Psoas muscle (tissue), 8 donors: ENCODE data around the gene ATF7. TPM values are rescaled to one million over a fixed set of nuclear protein-coding genes. Genes with fewer than 3 reads are reported as not detected.

ENCODE experiments used
- ATAC-seq, 4 donors: fragments of 200-7000 bp; cut with Tn5 transposase; one replicate each; pipeline ENCODE4 v1.9.1; 2020; ENCODE audit warnings: moderate library complexity in 3 of 4, mild to moderate bottlenecking in 2 of 4
- DNase-seq, 2 donors: peaks; one replicate each; pipeline ENCODE4 v3.0.0-alpha.2; 2020
- H3K27ac ChIP-seq: fragments of 200-600 bp; one replicate; pipeline ENCODE4 v1.8.0; 2022
- H3K27me3 ChIP-seq, 3 donors: fragments of 200-600 bp in 1 of 3; one replicate each; pipeline versions ENCODE4 v1.6.1 to v1.8.0; 2013 to 2022; ENCODE audit warnings: low read length in 2 of 3, mild to moderate bottlenecking in 2 of 3, moderate library complexity in 1 of 3; ENCODE audit not compliant: insufficient read depth in 3 of 3
- H3K36me3 ChIP-seq, 2 donors: fragments of 200-600 bp in 1 of 2; one replicate each; pipeline versions ENCODE4 v1.6.1 to v1.8.0; 2013 to 2022; ENCODE audit warnings: low read depth in 1 of 2, mild to moderate bottlenecking in 1 of 2, moderate library complexity in 1 of 2; ENCODE audit not compliant: insufficient read depth in 1 of 2
- H3K4me1 ChIP-seq: fragments of 200-600 bp; one replicate; pipeline ENCODE4 v1.8.0; 2022
- H3K4me3 ChIP-seq: fragments of 200-600 bp; one replicate; pipeline ENCODE4 v1.8.0; 2022; ENCODE audit warnings: mild to moderate bottlenecking
- H3K9me3 ChIP-seq: fragments of 200-600 bp; one replicate; pipeline ENCODE4 v1.8.0; 2022
- WGBS, 3 donors: extraction: QIAGEN DNeasy Blood & Tissue Kit; methylation state at CpG; one replicate each; pipeline versions ENCODE4 v1.1.6 to v1.1.7; 2013; 5-methylcytosine and 5-hydroxymethylcytosine counted together
- intact Hi-C, 2 donors: fragments of 100-400 bp; cut with DNase I; formaldehyde crosslinking; loops; one replicate each; pipeline versions ENCODE4 v1.11.0 to v1.14.2; 2022
- polyA plus RNA-seq, 3 donors: library from polyadenylated mRNA; stranded (reverse); fragments of 200-250 nt; gene quantifications; one replicate each; pipeline ENCODE4 v1.2.3, GENCODE V29; 2013
- total RNA-seq, 4 donors: library from RNA; stranded (reverse); fragmentation: NEBNext Ultra II Directional in 2 of 4; extraction: Animal tissue kit (Norgen Biotek cat#: 25700) in 2 of 4; gene quantifications; one replicate each; pipeline versions ENCODE4 v1.2.1 to v1.2.4, GENCODE V29; 2021 to 2023
- TF ChIP-seq, protein P1 (sequence below): fragments of 200-600 bp; IDR thresholded peaks from one replicate; pipeline ENCODE4 v1.8.0; 2022; ENCODE audit warnings: antibody characterized with exemption
- donor health status: healthy with polysubstance abuse.
- donor health status: DM: no; HTN: no; CAD: no; lungs with moderate emphysema.
- donor health status: Bipolar disorder and iron deficiency.
- donor health status: healthy.
- donor health status: DM: yes; HTN: yes; CAD: no.
- donor health status: DM: no; HTN: no; CAD: no.
- donor health status: DM: no; HTN: no; CAD: no.
- donor health status: DM: yes; HTN: yes; CAD: no.

The ATF7 gene
- total and polyA plus RNA-seq, 7 donors = 15.7 to 32.3 (median 25.4) TPM

DNA sequence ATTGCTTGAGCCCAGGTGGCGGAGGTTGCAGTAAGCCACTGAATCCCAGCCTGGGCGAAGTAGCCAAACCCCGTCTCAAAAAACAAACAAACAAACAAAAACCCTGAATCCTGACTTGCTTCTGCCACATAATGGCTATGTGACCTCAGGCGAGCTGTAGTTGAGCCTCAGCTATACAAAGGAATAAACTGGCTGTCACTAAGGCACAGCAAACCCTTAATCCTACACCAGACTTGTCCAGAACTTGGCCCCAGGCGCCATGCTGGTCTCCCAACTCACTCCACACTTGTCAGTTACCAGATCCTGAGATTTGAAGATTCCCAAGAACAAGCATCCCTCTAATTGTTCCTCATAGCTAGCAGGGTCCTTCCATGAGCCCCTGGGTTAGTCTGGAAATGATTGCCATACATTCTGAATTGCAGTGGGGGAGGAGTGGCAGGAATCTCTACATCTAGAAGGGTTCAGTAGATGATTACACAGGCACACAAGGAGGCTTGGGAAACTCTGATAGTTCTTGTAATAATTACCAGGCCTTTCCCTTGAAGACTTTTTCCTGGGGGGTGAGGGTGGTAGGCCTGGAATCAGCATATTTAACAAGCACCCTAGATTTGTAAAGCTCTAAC is 136.8 kb downstream of the ATF7 start:
- no peak for DNase-seq
- intact Hi-C loops = no loop called here

DNA sequence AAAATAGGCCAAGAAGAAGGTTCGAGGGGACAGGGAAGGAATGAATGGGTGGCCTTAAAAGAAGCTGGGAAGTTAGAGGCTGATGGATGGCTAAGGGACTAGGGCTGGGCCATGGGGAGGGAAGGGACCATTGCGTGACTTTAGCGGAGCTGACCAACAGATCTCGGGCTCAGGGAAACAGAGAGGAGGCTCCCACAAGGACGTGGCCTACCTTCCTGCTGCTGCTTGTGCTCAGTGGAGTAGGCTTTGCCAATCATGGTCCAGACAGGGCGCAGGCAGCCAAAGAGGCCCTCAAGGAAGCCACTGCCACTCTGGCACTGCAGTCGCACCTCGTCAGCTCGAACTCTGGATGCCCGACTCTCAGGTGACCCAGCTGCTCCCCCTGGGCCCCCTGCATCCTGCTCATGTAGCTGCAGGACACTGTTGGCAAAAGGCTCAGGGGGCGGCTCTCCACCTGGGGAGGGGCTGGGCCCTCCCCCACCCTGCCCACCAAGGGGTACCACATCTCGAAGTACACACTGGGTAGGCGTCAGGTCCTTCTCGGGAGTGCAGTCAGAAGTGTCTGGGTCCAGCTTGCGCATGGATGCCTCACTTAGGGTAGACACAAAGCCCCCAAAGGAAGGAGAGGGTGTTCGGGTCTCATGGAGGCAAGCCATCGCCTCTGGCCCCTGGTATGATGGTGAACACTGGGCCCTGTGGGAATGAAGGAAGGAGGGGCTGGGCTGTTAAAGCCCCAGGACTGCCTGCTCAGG is 139.3 kb downstream of the ATF7 start:
- ATAC-seq (no peak), DNase-seq (peak in 1 of 2 donors; percentile 46)
- no peak overlapping the region for H3K27ac ChIP-seq
- intact Hi-C loops = no loop called here
- 77 to 82% (median 81%) methylated on average over 17 of the region's 17 CpGs for WGBS, 3 donors
- no peak overlapping the region for H3K4me3 ChIP-seq
- H3K36me3 ChIP-seq = peaks cover 0 to 48% of the 10 kb centered on the region in 2 donors
- TF ChIP-seq, protein P1, sequence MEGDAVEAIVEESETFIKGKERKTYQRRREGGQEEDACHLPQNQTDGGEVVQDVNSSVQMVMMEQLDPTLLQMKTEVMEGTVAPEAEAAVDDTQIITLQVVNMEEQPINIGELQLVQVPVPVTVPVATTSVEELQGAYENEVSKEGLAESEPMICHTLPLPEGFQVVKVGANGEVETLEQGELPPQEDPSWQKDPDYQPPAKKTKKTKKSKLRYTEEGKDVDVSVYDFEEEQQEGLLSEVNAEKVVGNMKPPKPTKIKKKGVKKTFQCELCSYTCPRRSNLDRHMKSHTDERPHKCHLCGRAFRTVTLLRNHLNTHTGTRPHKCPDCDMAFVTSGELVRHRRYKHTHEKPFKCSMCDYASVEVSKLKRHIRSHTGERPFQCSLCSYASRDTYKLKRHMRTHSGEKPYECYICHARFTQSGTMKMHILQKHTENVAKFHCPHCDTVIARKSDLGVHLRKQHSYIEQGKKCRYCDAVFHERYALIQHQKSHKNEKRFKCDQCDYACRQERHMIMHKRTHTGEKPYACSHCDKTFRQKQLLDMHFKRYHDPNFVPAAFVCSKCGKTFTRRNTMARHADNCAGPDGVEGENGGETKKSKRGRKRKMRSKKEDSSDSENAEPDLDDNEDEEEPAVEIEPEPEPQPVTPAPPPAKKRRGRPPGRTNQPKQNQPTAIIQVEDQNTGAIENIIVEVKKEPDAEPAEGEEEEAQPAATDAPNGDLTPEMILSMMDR = no peak
- H3K9me3 ChIP-seq = no peaks in the 10 kb centered on the region
- H3K27me3 ChIP-seq = no peaks in the 10 kb centered on the region
- H3K4me1 ChIP-seq = peaks cover 4% of the 10 kb centered on the region

More for the DNA sequence above, 136.8 kb downstream of the ATF7 start:
- ATAC-seq = no peak
- Histone ChIP-seq H3K9me3 (no peaks in the 10 kb centered on the region), H3K4me3 (no peak overlapping the region), H3K27ac (no peak overlapping the region), H3K36me3 (peaks cover 0 to 25% of the 10 kb centered on the region in 2 donors), H3K27me3 (no peaks in the 10 kb centered on the region), H3K4me1 (no peaks in the 10 kb centered on the region)
- TF ChIP-seq, protein P1 = no peak
- WGBS, 3 donors = 95 to 98% (median 96%) methylated on average over 5 of the region's 5 CpGs

DNA sequence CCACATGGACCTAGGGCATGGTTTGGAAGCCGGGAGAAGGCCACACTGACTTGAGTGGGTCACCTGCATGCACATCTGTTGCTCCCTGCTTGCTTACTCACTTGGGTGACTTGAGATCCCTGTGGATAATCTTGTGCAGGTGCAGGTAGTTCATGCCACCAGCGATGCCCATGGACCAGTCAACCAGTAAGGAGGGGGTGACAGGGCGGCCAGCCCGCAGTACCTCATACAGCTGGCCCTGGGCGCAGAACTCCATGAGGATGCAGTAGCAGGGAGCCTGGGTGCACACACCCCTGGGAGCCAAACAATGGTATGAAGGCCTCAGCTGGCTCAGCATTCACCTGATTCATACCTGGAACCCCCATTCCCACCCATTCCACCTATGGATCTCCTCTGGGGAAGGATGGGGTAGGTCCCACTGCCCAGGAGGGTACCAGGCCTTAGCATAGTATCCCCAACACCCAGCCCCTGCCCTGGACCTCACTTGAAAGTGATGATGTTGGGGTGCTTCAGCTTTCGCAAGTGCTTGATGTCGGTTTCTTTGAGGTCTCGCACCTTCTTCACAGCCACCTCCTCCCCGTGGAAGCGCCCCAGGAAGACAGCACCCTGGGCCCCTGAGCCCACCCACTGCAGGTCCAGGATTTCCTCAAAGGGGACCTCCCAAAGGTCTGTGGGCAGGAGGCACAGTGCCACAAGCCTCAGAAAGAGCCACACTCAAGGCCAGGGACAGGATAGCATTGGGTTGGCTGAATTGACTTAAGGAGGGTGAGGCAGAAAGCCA is 140.0 kb downstream of the ATF7 start:
- H3K27me3 ChIP-seq = no peaks in the 10 kb centered on the region
- no peak overlapping the region for H3K27ac ChIP-seq
- H3K36me3 ChIP-seq = peaks cover 0 to 55% of the 10 kb centered on the region in 2 donors
- peaks cover 4% of the 10 kb centered on the region for H3K4me1 ChIP-seq
- intact Hi-C loops = no loop called here
- 89 to 95% (median 94%) methylated on average over 10 of the region's 10 CpGs for WGBS, 3 donors
- DNase-seq (peak in 1 of 2 donors; percentile 47), ATAC-seq (peak in 1 of 4 donors; percentile 5)
- no peak overlapping the region for H3K4me3 ChIP-seq
- TF ChIP-seq, protein P1 = no peak
- H3K9me3 ChIP-seq = no peaks in the 10 kb centered on the region

DNA sequence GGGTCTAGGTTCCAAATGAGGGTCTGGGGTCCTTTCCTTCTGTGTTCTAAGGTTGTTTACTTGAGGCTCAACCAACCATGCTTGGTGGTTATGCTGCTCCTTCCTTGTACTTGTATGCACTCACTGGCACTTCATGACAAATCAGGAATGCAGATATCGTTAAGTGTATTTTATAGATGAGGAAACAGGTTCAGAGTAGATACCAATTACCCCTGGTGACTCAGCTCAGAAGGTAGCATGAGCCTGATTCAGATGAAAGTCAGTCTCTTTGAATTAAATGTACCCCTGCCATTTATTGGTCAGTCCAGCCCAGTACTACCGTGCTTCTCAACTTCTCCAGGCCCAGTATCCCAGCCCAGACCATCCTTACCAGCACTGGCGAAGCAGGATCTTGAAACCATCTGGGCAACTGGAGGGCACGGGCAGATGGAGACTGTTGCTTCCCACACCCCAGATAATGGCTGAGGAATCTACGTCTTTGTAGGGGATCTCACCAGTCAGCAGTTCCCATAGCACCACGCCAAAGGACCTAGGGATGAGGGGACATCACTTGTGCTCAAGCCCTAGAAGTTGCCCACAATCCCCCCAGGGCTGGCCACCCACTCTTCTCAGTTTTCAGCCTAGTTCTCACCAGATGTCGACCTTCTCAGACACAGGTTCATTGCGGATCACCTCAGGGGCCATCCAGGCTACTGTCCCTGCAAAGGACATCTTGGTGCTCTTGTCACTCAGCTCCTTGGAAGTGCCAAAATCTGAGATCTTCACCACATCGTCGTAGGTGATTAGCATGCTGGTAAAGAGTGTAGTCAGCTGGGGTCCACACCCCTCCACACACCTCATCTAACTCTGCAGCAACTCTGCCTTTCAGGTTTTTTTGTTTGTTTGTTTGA is 141.3 kb downstream of the ATF7 start:
- WGBS, 3 donors = 73 to 86% (median 76%) methylated on average over 10 of the region's 10 CpGs
- no peak overlapping the region for H3K4me3 ChIP-seq
- no peaks in the 10 kb centered on the region for H3K27me3 ChIP-seq
- H3K4me1 ChIP-seq = peaks cover 7% of the 10 kb centered on the region
- peaks cover 0 to 68% of the 10 kb centered on the region in 2 donors for H3K36me3 ChIP-seq
- TF ChIP-seq, protein P1 = no peak
- intact Hi-C loops = no loop called here
- H3K27ac ChIP-seq = no peak overlapping the region
- peak in 1 of 2 donors; percentile 32 for DNase-seq
- H3K9me3 ChIP-seq = no peaks in the 10 kb centered on the region
- no peak for ATAC-seq
